ENCODE results near the gene NEU2.

Gene NEU2

DNA sequence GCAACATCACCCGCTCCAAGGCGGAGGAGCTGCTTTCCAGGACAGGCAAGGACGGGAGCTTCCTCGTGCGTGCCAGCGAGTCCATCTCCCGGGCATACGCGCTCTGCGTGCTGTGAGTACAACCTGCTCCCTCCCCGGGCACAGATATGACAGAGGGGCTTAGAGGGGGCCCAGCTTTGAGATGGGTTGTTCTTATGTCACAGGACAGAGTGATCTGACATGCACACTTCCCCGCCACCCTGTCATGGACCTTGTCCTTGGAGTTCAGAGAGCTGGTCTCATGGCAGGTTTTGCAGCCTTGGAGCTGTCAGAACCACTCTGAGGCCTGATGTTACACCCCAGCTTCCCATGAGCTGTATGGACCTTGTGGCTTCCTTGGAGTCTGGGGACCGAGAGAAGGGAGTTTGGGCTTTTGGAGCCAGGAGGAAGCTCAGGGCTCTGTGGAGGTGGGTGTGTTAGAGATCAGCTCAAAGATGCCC is 28.1 kb downstream of the NEU2 start:
- DNase-seq (ENCODE audit: insufficient read length, low spot score) = no peak
- FAIRE-seq = no peak
- TF ChIP-seq CTCF (IDR thresholded peaks at IDR 0.05; ENCODE audit: insufficient read depth, missing control alignments) = no peak

DNA sequence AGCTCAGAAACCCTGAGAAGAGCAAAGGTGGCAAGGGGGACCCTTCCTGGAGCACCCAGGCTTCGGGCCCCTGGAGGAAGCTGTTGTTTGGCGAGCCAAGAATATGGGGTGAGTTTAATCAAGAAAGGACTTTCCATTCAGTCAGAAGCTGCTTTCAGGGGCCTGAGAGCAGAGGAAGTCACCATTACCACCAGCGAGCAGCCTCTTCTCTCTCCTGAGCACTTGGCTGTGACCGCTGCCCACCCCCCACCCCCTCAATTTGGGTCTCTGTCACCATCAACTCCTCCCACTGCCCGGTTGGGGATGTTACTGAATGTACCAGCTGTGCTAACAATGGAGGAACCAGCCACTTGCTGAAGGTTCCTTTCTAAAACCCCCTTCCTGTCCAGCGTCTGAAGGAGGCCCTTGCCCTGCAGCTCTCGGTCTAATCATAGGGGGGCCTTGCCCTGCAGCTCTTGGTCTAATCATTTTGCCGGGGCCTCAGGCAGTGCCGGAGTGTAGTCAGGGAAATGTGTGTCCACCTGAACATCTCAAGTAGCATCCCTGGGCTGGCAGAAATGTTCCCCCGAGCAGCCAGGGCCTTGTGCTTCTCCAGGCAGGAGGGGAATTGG is 28.6 kb downstream of the NEU2 start:
- TF ChIP-seq CTCF (IDR thresholded peaks at IDR 0.05; ENCODE audit: insufficient read depth, missing control alignments) = no peak
- DNase-seq (ENCODE audit: insufficient read length, low spot score) = no peak
- FAIRE-seq = no peak

GRCh38 chr2:233061591-233062450 is 29.3 kb downstream of the NEU2 start:
- FAIRE-seq (no peak), DNase-seq (ENCODE audit: insufficient read length, low spot score) (no peak)
- TF ChIP-seq CTCF (IDR thresholded peaks at IDR 0.05; ENCODE audit: insufficient read depth, missing control alignments) = no peak

GRCh38 chr2:233062451-233062850 is 30.0 kb downstream of the NEU2 start:
- TF ChIP-seq CTCF (IDR thresholded peaks at IDR 0.05; ENCODE audit: insufficient read depth, missing control alignments) = no peak
- FAIRE-seq (no peak), DNase-seq (ENCODE audit: insufficient read length, low spot score) (no peak)

GRCh38 chr2:233062946-233063268 is 30.4 kb downstream of the NEU2 start:
- TF ChIP-seq CTCF (IDR thresholded peaks at IDR 0.05; ENCODE audit: insufficient read depth, missing control alignments) = no peak
- DNase-seq (ENCODE audit: insufficient read length, low spot score) (no peak), FAIRE-seq (no peak)

- no peak for FAIRE-seq
- DNase-seq (ENCODE audit: insufficient read length, low spot score) = no peak
- TF ChIP-seq CTCF (IDR thresholded peaks at IDR 0.05; ENCODE audit: insufficient read depth, missing control alignments) = no peak
Measured at GRCh38 chr2:233063269-233063975, 30.9 kb downstream of the NEU2 start.

Measured in D721Med (cell line).